K562 (cell line): ENCODE data around the gene PACS2. TPM values are rescaled to one million over a fixed set of nuclear protein-coding genes. Genes with fewer than 3 reads are reported as not detected.
"Not testable (repeated sequence)": the region's sequence is repeated elsewhere in the genome, so short reads cannot be mapped to it uniquely, and the experiment has no call there.

Experiments used
- ATAC-seq: fragments of 200-7000 bp; cut with Tn5 transposase; 3 replicates; pipeline ENCODE4 v1.9.1; 2020; ENCODE audit warnings: moderate library complexity
- BruUV-seq: library from RNA; stranded (reverse); fragments of 400-500 nt; replicated peaks from 2 replicates; lab custom pipeline; 2021; lab: Mats Ljungman, UMichigan
- CTCF ChIA-PET: fragments of 300-600 bp; formaldehyde crosslinking; extraction: SDS; loops from one replicate; lab custom pipeline; 2021; ENCODE audit warnings: low intra/inter-chr PET ratio; lab: Yijun Ruan, JAX
- POLR2A ChIA-PET: fragments of 300-600, 350-650 bp; sonication (Branson Sonifier 250); formaldehyde crosslinking; extraction: SDS; loops from one replicate; lab custom pipeline; 2021; ENCODE audit warnings: antibody characterized with exemption, inconsistent platforms; lab: Yijun Ruan, JAX
- DNase-seq, 4 experiments: peaks; one replicate each; pipeline versions ENCODE4 v3.0.0 to v3.0.0-alpha.2; 2011 to 2018; ENCODE audit warnings: low spot score in 3 of 4, mixed read lengths in 3 of 4; ENCODE audit errors: extremely low read depth in 1 of 4
- FAIRE-seq: peaks from 2 replicates; lab custom pipeline; 2011; peaks lifted over from hg19 to GRCh38; lab: Jason Lieb, UNC
- H2AFZ ChIP-seq: 2 replicates; pipeline ENCODE4 v1.6.0; 2011; ENCODE audit warnings: low read depth, low read length, control low read depth, inconsistent platforms
- H3K27ac ChIP-seq: fragments of 200-600 bp; 3 replicates; pipeline ENCODE4 v1.8.0; 2011; ENCODE audit warnings: low read depth, mild to moderate bottlenecking, control low read depth, inconsistent platforms, low read length, moderate library complexity, mixed read lengths; ENCODE audit errors: extremely low read depth
- H3K27me3 ChIP-seq, 2 experiments: fragments of 300-600 bp in 1 of 2; 2 replicates in 1 of 2; 3 replicates in 1 of 2; pipeline versions ENCODE4 v1.6.0 to v1.8.0; 2011; ENCODE audit warnings: inconsistent platforms in 2 of 2, low read length in 2 of 2, mild to moderate bottlenecking in 1 of 2, mixed read lengths in 1 of 2, moderate library complexity in 1 of 2; ENCODE audit not compliant: control insufficient read depth in 2 of 2, insufficient read depth in 2 of 2
- H3K36me3 ChIP-seq: fragments of 300-600 bp; 3 replicates; pipeline ENCODE4 v1.8.0; 2011; ENCODE audit warnings: mild to moderate bottlenecking, low read length, inconsistent platforms; ENCODE audit not compliant: control insufficient read depth, insufficient read depth
- H3K4me1 ChIP-seq, 2 experiments: fragments of 200-600 bp in 1 of 2; replicated peaks in 1 of 2; 2 replicates in 1 of 2; 3 replicates in 1 of 2; pipeline versions ENCODE4 v1.5.1 to v1.8.0; 2011; ENCODE audit warnings: inconsistent platforms in 2 of 2, low read length in 2 of 2, mild to moderate bottlenecking in 1 of 2, mixed read lengths in 1 of 2, moderate library complexity in 1 of 2; ENCODE audit not compliant: control insufficient read depth in 2 of 2, insufficient read depth in 2 of 2
- H3K4me2 ChIP-seq: 2 replicates; pipeline ENCODE4 v1.6.1; 2011; ENCODE audit warnings: low read length, control low read depth, inconsistent platforms, mixed read lengths; ENCODE audit not compliant: insufficient read depth
- H3K4me3 ChIP-seq: fragments of 200-600 bp; sonication (generic), shearing (Covaris generic); 2 replicates; pipeline ENCODE4 v1.5.1; 2016; ENCODE audit warnings: control low read depth, inconsistent platforms
- H3K79me2 ChIP-seq: fragments of 200-600 bp; 3 replicates; pipeline ENCODE4 v1.8.0; 2011; ENCODE audit warnings: low read length, inconsistent platforms; ENCODE audit not compliant: control insufficient read depth, insufficient read depth
- H3K9ac ChIP-seq, 2 experiments: 2 replicates each; pipeline versions ENCODE4 v1.6.0 to v1.6.1; 2011; ENCODE audit warnings: low read depth in 2 of 2, low read length in 2 of 2, control low read depth in 1 of 2, inconsistent platforms in 1 of 2, mild to moderate bottlenecking in 1 of 2, mixed read lengths in 1 of 2; ENCODE audit not compliant: insufficient read depth in 1 of 2
- H3K9me1 ChIP-seq: one replicate; pipeline ENCODE4 v1.6.0; 2011; ENCODE audit warnings: inconsistent platforms, mild to moderate bottlenecking, low read length, moderate library complexity; ENCODE audit not compliant: control insufficient read depth, insufficient read depth
- H3K9me3 ChIP-seq: replicated peaks from 2 replicates; pipeline ENCODE4 v1.5.1; 2011; ENCODE audit warnings: low read depth, low read length, inconsistent platforms; ENCODE audit not compliant: control insufficient read depth, insufficient read depth
- H4K20me1 ChIP-seq: replicated peaks from 2 replicates; pipeline ENCODE4 v1.6.1; 2011; ENCODE audit warnings: low read length, inconsistent platforms, mixed read lengths; ENCODE audit not compliant: control insufficient read depth, insufficient read depth
- CTCF ChIP-seq, 3 experiments: IDR thresholded peaks in 2 of 3; conservative IDR thresholded peaks in 1 of 3; 2 replicates each; pipeline ENCODE4 v1.5.1; 2011 to 2012; ENCODE audit warnings: low read length in 3 of 3, mild to moderate bottlenecking in 3 of 3, control low read depth in 2 of 3, improper control_type of control experiment in 1 of 3, inconsistent platforms in 1 of 3, low read depth in 1 of 3, mixed read lengths in 1 of 3, moderate library complexity in 1 of 3; ENCODE audit not compliant: insufficient read depth in 2 of 3
- ZNF121 ChIP-seq: sonication (generic); formaldehyde crosslinking; conservative IDR thresholded peaks from 2 replicates; pipeline ENCODE4 v1.8.0; 2022; ENCODE audit warnings: missing genetic modification reagents
- ZNF134 ChIP-seq: fragments of 250-450 bp; sonication (Bioruptor Pico); conservative IDR thresholded peaks from 2 replicates; pipeline ENCODE4 v1.4.0; 2020
- WGBS: fragments of 100-300 bp; shearing (Covaris generic); methylation state at CpG from one replicate; pipeline ENCODE4 v1.1.6; 2016; ENCODE audit warnings: low coverage, mixed read lengths; ENCODE audit not compliant: insufficient coverage; ENCODE audit errors: missing lambda C conversion rate; 5-methylcytosine and 5-hydroxymethylcytosine counted together
- in situ Hi-C: fragments of 300-500 bp; cut with MboI; formaldehyde crosslinking; loops from 4 replicates; pipeline ENCODE4 v1.15.0; 2018; ENCODE audit warnings: inconsistent platforms, mixed read lengths
- intact Hi-C: fragments of 100-400 bp; cut with micrococcal nuclease; formaldehyde crosslinking; loops from 2 replicates; pipeline ENCODE4 v1.14.2; 2022
- polyA plus RNA-seq, 8 experiments: library from polyadenylated mRNA; depleted of rRNA in 4 of 8; stranded (reverse) in 5 of 8; unstranded in 3 of 8; fragments of >200 nt; fragmentation: Nextera tagmentation in 2 of 8; fragmentation: Illumina TruSeq in 1 of 8; extraction: Ambion mirVana in 2 of 8; extraction: Trizol in 1 of 8; gene quantifications; 2 replicates each; pipeline versions ENCODE4 v1.2.1 to v1.2.3, GENCODE V29; 2011 to 2014; ENCODE audit warnings: inconsistent platforms in 1 of 8, missing spikeins in 1 of 8
- total RNA-seq, 7 experiments: library from RNA; depleted of rRNA in 6 of 7; stranded (reverse); fragments of >200 nt in 6 of 7; fragmentation: Illumina TruSeq in 2 of 7; extraction: Trizol in 2 of 7; gene quantifications; 2 replicates each; pipeline versions ENCODE4 v1.2.1 to v1.2.3, GENCODE V29; 2011 to 2021; ENCODE audit warnings: low replicate concordance in 1 of 7

PACS2 gene
- total and polyA plus RNA-seq, 9 of the 15 experiments (the other 6 are each of a cell fraction or from before 2014, with no cell fraction given), result 0.11 to 20.8 (median 9.9) TPM

GRCh38 chr14:105288936-105289335, 25.6 kb upstream of the PACS2 start:
- H3K9me3 ChIP-seq, H3K27me3 ChIP-seq, BruUV-seq, H2AFZ ChIP-seq, DNase-seq, ATAC-seq, H4K20me1 ChIP-seq, H3K9ac ChIP-seq, intact Hi-C loops, FAIRE-seq, H3K4me3 ChIP-seq, H3K4me2 ChIP-seq, CTCF ChIA-PET, H3K36me3 ChIP-seq, H3K27ac ChIP-seq, H3K9me1 ChIP-seq: not testable (repeated sequence)
- POLR2A ChIA-PET, result interaction anchor here (0.6 to 1.1 kb wide), 4 partner anchors 8 to 63 kb away, joined by 3 to 4 read pairs (median 4); partner anchors contain the start of gene BRF1
- 68% methylated on average over 3 of the region's 6 CpGs for WGBS
- H3K4me1 ChIP-seq, result peaks cover 0 to 28% of the 10 kb centered on the region in 2 experiments; a peak in 3 of 5 replicates
- peaks cover 21% of the 10 kb centered on the region for H3K79me2 ChIP-seq
- in situ Hi-C loops, result loop anchor here (10.0 kb wide), 1 partner anchor 194 kb away; no protein-coding TSS in a partner anchor
- peak; percentile 49 for TF ChIP-seq ZNF121 (CRISPR knock-in tag)

DNA sequence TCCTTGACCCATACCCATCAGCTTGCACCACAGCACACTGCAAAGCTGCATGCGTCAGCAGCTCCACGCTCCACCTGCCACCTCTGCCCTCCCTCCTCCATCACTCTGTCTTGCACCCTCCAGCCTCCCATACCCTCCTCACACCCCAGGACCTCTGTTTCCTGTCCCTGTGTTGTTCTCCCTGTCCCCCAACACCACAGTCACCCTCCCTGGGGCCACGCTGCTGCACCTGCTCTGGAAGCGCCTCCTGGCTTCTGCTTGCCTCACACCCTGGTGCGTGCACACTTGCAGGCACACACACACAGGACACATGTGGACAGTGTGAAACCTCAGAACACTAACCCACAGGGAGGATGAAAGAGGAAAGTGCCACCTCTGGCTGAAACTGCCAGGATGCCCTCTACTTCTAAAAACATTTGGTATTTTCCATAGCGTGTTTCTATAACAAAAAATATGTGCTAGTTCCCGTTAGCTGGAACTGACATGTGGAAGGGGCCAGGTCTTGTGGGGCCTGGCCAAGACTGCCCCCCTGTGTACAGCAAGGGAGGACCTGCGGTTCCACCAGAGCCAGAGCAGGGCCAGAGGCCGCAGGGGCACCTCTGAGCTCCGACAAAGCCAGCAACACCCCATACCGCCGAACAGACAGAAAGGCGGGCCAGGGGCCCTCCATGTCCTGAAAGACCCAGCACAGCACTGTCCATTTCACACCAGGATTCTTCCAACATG, 23.8 kb upstream of the PACS2 start:
- CTCF ChIA-PET, result no interaction called here
- no peak for FAIRE-seq
- intact Hi-C loops, result no loop called here

More for the DNA sequence above, 23.8 kb upstream of the PACS2 start:
- POLR2A ChIA-PET, result interaction anchor here (0.6 to 1.5 kb wide), 5 partner anchors 9 to 201 kb away, joined by 3 to 8 read pairs (median 3); partner anchors contain the start of gene BRF1
- no peaks in the 10 kb centered on the region for H3K9me1 ChIP-seq
- H3K36me3 ChIP-seq, result no peaks in the 10 kb centered on the region
- no peak overlapping the region for H3K27ac ChIP-seq
- peaks cover 0 to 29% of the 10 kb centered on the region in 2 experiments; a peak in 3 of 5 replicates for H3K4me1 ChIP-seq
- H3K4me3 ChIP-seq, result no peak overlapping the region
- H3K9ac ChIP-seq, result peak overlapping the region in 1 of 2 experiments; percentile 61; a peak in 1 of 4 replicates
- H4K20me1 ChIP-seq, result peaks cover 10% of the 10 kb centered on the region; the same call in 1 of the 2 replicates
- H3K9me3 ChIP-seq, result no peaks in the 10 kb centered on the region
- in situ Hi-C loops, result no loop called here
- no peak overlapping the region for H2AFZ ChIP-seq
- TF ChIP-seq ZNF134 (CRISPR knock-in tag) (no peak), CTCF (IDR thresholded peaks at IDR 0.05 in 2 of 3, conservative IDR thresholded peaks at IDR 0.05 in 1 of 3; ENCODE audit: insufficient read depth in 2 of 3, low read depth in 1 of 3, low read length in 3 of 3) (peak; percentile 18 to 28 (median 22); a peak in 3 of 6 replicates)
- no peak overlapping the region for H3K4me2 ChIP-seq
- ATAC-seq (peak; percentile 84), DNase-seq (no peak)
- WGBS, result 91% methylated on average over 7 of the region's 13 CpGs
- H3K79me2 ChIP-seq, result peaks cover 39% of the 10 kb centered on the region
- BruUV-seq, result no TSS peak
- H3K27me3 ChIP-seq, result no peaks in the 10 kb centered on the region
